ENCODE data around the gene PEAK1.

The PEAK1 gene

DNA sequence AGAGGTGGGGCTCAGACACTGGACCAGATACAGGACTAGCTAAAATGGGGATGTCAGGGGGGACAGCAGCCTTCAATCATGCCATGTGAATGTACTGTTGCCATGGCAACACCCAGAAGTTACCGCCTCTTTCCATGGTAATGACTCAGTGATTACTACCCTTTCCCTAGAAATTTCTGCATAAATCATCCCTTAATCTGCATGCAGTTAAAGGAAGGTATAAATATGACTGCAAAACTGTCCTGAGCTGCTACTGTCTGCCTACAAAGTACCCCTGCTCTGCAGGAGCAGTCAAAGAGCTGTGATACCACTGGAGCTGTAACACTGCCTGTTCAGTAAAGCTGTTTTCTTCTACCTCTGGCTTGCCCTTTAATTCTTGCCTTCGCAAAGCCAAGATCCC, 168.2 kb downstream of the PEAK1 start:
- Histone ChIP-seq H3K4me3 (ENCODE audit: low read length in 2 of 2) (no peak overlapping the region), H4K91ac (ENCODE audit: low read depth, low read length, poor library complexity) (no peak overlapping the region), H3K36me3 (replicated peaks in 1 of 2; ENCODE audit: control insufficient read depth in 2 of 2, insufficient read depth in 2 of 2, low read length in 2 of 2) (peaks cover 0 to 34% of the 10 kb centered on the region in 2 donors), H4K8ac (ENCODE audit: low read depth, low read length) (no peak overlapping the region), H2AFZ (ENCODE audit: low read length) (no peak overlapping the region), H3K4ac (ENCODE audit: low read length) (no peak overlapping the region), H2AK5ac (ENCODE audit: low read depth, low read length) (no peak overlapping the region), H2BK12ac (ENCODE audit: low read length) (no peak overlapping the region), H3K4me2 (ENCODE audit: insufficient read depth, low read length, poor library complexity, severe bottlenecking) (no peak overlapping the region), H3K4me1 (ENCODE audit: control insufficient read depth in 2 of 2, insufficient read depth in 1 of 2, low read depth in 1 of 2, low read length in 2 of 2) (peaks cover 3% of the 10 kb centered on the region in 2 donors), H3K27me3 (ENCODE audit: control insufficient read depth in 3 of 3, insufficient read depth in 3 of 3, low read depth in 1 of 3, low read length in 3 of 3) (no peaks in the 10 kb centered on the region), H2BK15ac (ENCODE audit: low read length) (no peak overlapping the region), H3K79me1 (ENCODE audit: low read depth, low read length) (no peaks in the 10 kb centered on the region), H3K9me3 (replicated peaks in 1 of 2; ENCODE audit: control insufficient read depth in 2 of 2, insufficient read depth in 1 of 2, low read depth in 1 of 2, low read length in 2 of 2) (no peaks in the 10 kb centered on the region), H3K23ac (ENCODE audit: low read depth, low read length, poor library complexity) (no peak overlapping the region), H2BK120ac (ENCODE audit: low read depth, low read length) (no peak overlapping the region), H3K27ac (replicated peaks; ENCODE audit: low read length) (no peak overlapping the region), H3K14ac (ENCODE audit: low read length) (no peak overlapping the region), H2BK5ac (ENCODE audit: low read length) (no peak overlapping the region), H3K9ac (ENCODE audit: low read depth, low read length, poor library complexity) (no peak overlapping the region), H3K18ac (ENCODE audit: low read length) (no peak overlapping the region)
- peak; percentile 20 for DNase-seq (ENCODE audit: low spot score)
- WGBS, 2 donors (ENCODE audit: extremely low coverage in 2 of 2, insufficient read length in 2 of 2, insufficient replicate concordance in 1 of 2): no CpG with 5 or more reads among the region's 2 CpGs

DNA sequence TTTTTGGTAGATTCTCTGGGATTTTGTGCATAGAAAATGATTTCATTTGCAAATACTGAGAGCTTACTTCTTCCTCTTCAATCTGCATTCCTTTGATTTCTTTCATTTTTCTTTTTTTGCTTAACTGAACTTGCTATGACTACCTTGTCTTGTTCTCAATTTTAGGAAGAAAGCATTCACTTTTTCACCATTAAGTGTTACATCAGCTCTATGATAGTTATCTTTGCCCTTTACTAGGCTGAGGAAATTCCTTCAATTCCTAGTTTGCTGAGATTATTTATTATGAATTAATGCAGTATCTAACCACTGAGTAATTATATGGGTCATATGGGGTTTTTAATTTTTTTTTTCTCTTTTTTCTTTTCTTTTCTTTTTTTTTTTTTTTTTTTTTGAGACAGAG, 172.8 kb downstream of the PEAK1 start:
- H2BK12ac ChIP-seq (ENCODE audit: low read length): no peak overlapping the region
- H2BK120ac ChIP-seq (ENCODE audit: low read depth, low read length): no peak overlapping the region
- no peak overlapping the region for H3K4ac ChIP-seq (ENCODE audit: low read length)
- no peak overlapping the region for H3K4me2 ChIP-seq (ENCODE audit: insufficient read depth, low read length, poor library complexity, severe bottlenecking)
- peaks cover 3% of the 10 kb centered on the region in 2 donors for H3K4me1 ChIP-seq (ENCODE audit: control insufficient read depth in 2 of 2, insufficient read depth in 1 of 2, low read depth in 1 of 2, low read length in 2 of 2)
- no peak overlapping the region for H4K8ac ChIP-seq (ENCODE audit: low read depth, low read length)
- no peak overlapping the region for H3K18ac ChIP-seq (ENCODE audit: low read length)
- H3K79me1 ChIP-seq (ENCODE audit: low read depth, low read length): no peaks in the 10 kb centered on the region
- no peak overlapping the region for H3K9ac ChIP-seq (ENCODE audit: low read depth, low read length, poor library complexity)
- no peak overlapping the region for H3K4me3 ChIP-seq (ENCODE audit: low read length in 2 of 2)
- no peak overlapping the region for H3K23ac ChIP-seq (ENCODE audit: low read depth, low read length, poor library complexity)
- no peaks in the 10 kb centered on the region for H3K9me3 ChIP-seq (replicated peaks in 1 of 2; ENCODE audit: control insufficient read depth in 2 of 2, insufficient read depth in 1 of 2, low read depth in 1 of 2, low read length in 2 of 2)
- no peak overlapping the region for H2AK5ac ChIP-seq (ENCODE audit: low read depth, low read length)
- no peak overlapping the region for H2AFZ ChIP-seq (ENCODE audit: low read length)
- H4K91ac ChIP-seq (ENCODE audit: low read depth, low read length, poor library complexity): no peak overlapping the region
- no peaks in the 10 kb centered on the region for H3K27me3 ChIP-seq (ENCODE audit: control insufficient read depth in 3 of 3, insufficient read depth in 3 of 3, low read depth in 1 of 3, low read length in 3 of 3)
- no peak overlapping the region for H2BK15ac ChIP-seq (ENCODE audit: low read length)
- peaks cover 0 to 34% of the 10 kb centered on the region in 2 donors for H3K36me3 ChIP-seq (replicated peaks in 1 of 2; ENCODE audit: control insufficient read depth in 2 of 2, insufficient read depth in 2 of 2, low read length in 2 of 2)
- no peak for DNase-seq (ENCODE audit: low spot score)
- no peak overlapping the region for H3K27ac ChIP-seq (replicated peaks; ENCODE audit: low read length)
- no peak overlapping the region for H2BK5ac ChIP-seq (ENCODE audit: low read length)
- H3K14ac ChIP-seq (ENCODE audit: low read length): no peak overlapping the region

DNA sequence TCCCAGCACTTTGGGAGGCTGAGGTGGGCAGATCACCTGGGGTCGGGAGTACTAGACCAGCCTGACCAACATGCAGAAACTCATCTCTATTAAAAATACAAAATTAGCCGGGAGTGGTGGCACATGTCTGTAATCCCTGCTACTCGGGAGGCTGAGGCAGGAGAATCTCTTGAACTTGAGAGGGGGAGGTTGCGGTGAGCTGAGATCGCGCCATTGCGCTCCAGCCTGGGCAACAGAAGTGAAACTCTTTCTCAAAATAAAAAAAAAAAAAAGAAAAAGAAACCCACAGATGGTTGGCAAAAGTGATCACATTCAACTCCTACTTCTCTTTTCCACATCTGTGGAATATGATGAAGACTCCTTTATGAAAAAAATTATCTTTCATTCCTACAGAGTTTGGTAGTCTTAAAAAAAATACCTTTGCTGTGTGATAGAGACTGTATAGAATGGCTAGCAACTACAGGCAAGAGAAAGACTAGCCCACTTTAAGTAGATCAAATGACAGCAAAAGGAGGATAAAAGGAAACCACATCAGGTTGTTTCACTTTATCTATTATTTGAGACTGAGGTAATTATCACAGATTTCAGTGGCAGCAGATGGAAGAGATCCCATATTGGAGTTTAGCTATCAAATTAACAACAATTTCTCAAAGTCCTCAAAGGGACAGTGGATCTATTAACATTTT, 176.0 kb downstream of the PEAK1 start:
- Histone ChIP-seq H3K36me3 (replicated peaks in 1 of 2; ENCODE audit: control insufficient read depth in 2 of 2, insufficient read depth in 2 of 2, low read length in 2 of 2) (peaks cover 0 to 10% of the 10 kb centered on the region in 2 donors), H3K4me2 (ENCODE audit: insufficient read depth, low read length, poor library complexity, severe bottlenecking) (no peak overlapping the region), H3K4ac (ENCODE audit: low read length) (no peak overlapping the region), H2BK15ac (ENCODE audit: low read length) (no peak overlapping the region), H3K27ac (replicated peaks; ENCODE audit: low read length) (no peak overlapping the region), H3K79me1 (ENCODE audit: low read depth, low read length) (no peaks in the 10 kb centered on the region), H3K14ac (ENCODE audit: low read length) (no peak overlapping the region), H2BK120ac (ENCODE audit: low read depth, low read length) (no peak overlapping the region), H4K91ac (ENCODE audit: low read depth, low read length, poor library complexity) (no peak overlapping the region), H3K4me1 (ENCODE audit: control insufficient read depth in 2 of 2, insufficient read depth in 1 of 2, low read depth in 1 of 2, low read length in 2 of 2) (no peaks in the 10 kb centered on the region), H3K9me3 (replicated peaks in 1 of 2; ENCODE audit: control insufficient read depth in 2 of 2, insufficient read depth in 1 of 2, low read depth in 1 of 2, low read length in 2 of 2) (no peaks in the 10 kb centered on the region), H3K9ac (ENCODE audit: low read depth, low read length, poor library complexity) (no peak overlapping the region), H3K18ac (ENCODE audit: low read length) (no peak overlapping the region), H3K4me3 (ENCODE audit: low read length in 2 of 2) (no peak overlapping the region), H3K27me3 (ENCODE audit: control insufficient read depth in 3 of 3, insufficient read depth in 3 of 3, low read depth in 1 of 3, low read length in 3 of 3) (no peaks in the 10 kb centered on the region), H4K8ac (ENCODE audit: low read depth, low read length) (no peak overlapping the region), H2AFZ (ENCODE audit: low read length) (no peak overlapping the region), H2BK12ac (ENCODE audit: low read length) (no peak overlapping the region), H2AK5ac (ENCODE audit: low read depth, low read length) (no peak overlapping the region), H2BK5ac (ENCODE audit: low read length) (no peak overlapping the region), H3K23ac (ENCODE audit: low read depth, low read length, poor library complexity) (no peak overlapping the region)
- no CpG with 5 or more reads among the region's 7 CpGs for WGBS, 2 donors (ENCODE audit: extremely low coverage in 2 of 2, insufficient read length in 2 of 2, insufficient replicate concordance in 1 of 2)
- DNase-seq (ENCODE audit: low spot score): no peak

DNA sequence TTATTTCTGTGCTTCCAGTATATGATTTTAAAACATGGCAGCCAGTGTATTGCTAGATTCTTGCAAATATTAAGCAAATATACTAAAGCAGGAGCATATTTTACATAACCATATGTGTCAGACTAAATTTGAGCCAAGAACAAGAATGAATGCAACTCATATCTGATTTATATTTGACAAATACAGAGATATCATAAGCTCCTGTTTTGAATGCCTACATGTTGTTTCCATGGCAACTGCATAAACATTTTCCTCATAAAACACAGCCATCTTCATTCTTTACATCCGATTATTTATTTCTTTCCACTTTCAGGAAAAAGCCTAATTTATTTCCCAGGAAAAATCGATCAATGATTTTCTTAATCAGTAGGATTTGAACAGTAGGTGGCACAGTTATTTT, 176.8 kb downstream of the PEAK1 start:
- Histone ChIP-seq H3K14ac (ENCODE audit: low read length) (no peak overlapping the region), H4K91ac (ENCODE audit: low read depth, low read length, poor library complexity) (no peak overlapping the region), H2AFZ (ENCODE audit: low read length) (no peak overlapping the region), H3K4me1 (ENCODE audit: control insufficient read depth in 2 of 2, insufficient read depth in 1 of 2, low read depth in 1 of 2, low read length in 2 of 2) (no peaks in the 10 kb centered on the region), H2BK15ac (ENCODE audit: low read length) (no peak overlapping the region), H2BK5ac (ENCODE audit: low read length) (no peak overlapping the region), H3K27me3 (ENCODE audit: control insufficient read depth in 3 of 3, insufficient read depth in 3 of 3, low read depth in 1 of 3, low read length in 3 of 3) (no peaks in the 10 kb centered on the region), H3K79me1 (ENCODE audit: low read depth, low read length) (no peaks in the 10 kb centered on the region), H3K27ac (replicated peaks; ENCODE audit: low read length) (no peak overlapping the region), H3K9ac (ENCODE audit: low read depth, low read length, poor library complexity) (no peak overlapping the region), H2AK5ac (ENCODE audit: low read depth, low read length) (no peak overlapping the region), H3K4ac (ENCODE audit: low read length) (no peak overlapping the region), H3K36me3 (replicated peaks in 1 of 2; ENCODE audit: control insufficient read depth in 2 of 2, insufficient read depth in 2 of 2, low read length in 2 of 2) (peaks cover 0 to 3% of the 10 kb centered on the region in 2 donors), H4K8ac (ENCODE audit: low read depth, low read length) (no peak overlapping the region), H2BK120ac (ENCODE audit: low read depth, low read length) (no peak overlapping the region), H3K18ac (ENCODE audit: low read length) (no peak overlapping the region), H3K4me3 (ENCODE audit: low read length in 2 of 2) (no peak overlapping the region), H3K9me3 (replicated peaks in 1 of 2; ENCODE audit: control insufficient read depth in 2 of 2, insufficient read depth in 1 of 2, low read depth in 1 of 2, low read length in 2 of 2) (no peaks in the 10 kb centered on the region), H3K4me2 (ENCODE audit: insufficient read depth, low read length, poor library complexity, severe bottlenecking) (no peak overlapping the region), H2BK12ac (ENCODE audit: low read length) (no peak overlapping the region), H3K23ac (ENCODE audit: low read depth, low read length, poor library complexity) (no peak overlapping the region)
- 100% methylated on average over 1 of the region's 2 CpGs for WGBS, 2 donors (ENCODE audit: extremely low coverage in 2 of 2, insufficient read length in 2 of 2, insufficient replicate concordance in 1 of 2)
- no peak for DNase-seq (ENCODE audit: low spot score)
